Spleen (tissue), 11 donors: ENCODE data around the gene GRM1. TPM values are rescaled to one million over a fixed set of nuclear protein-coding genes. Genes with fewer than 3 reads are reported as not detected.
"Not testable (repeated sequence)": the region's sequence is repeated elsewhere in the genome, so short reads cannot be mapped to it uniquely, and the experiment has no call there.

Experiments
- DNase-seq: peaks from one replicate; pipeline ENCODE4 v3.0.0-alpha.2; 2020
- H3K27ac ChIP-seq, 8 donors: fragments of 200-600 bp; sonication (generic) in 7 of 8; 1 replicate in 4 of 8; 2 replicates in 4 of 8; pipeline versions ENCODE4 v1.5.0 to v1.8.0; 2016 to 2021; ENCODE audit warnings: inconsistent platforms in 4 of 8, mild to moderate bottlenecking in 4 of 8, moderate library complexity in 1 of 8
- H3K27me3 ChIP-seq, 7 donors: fragments of 200-600 bp; sonication (generic) in 6 of 7; replicated peaks in 1 of 7; 1 replicate in 4 of 7; 2 replicates in 3 of 7; pipeline versions ENCODE4 v1.5.0 to v1.8.0; 2016 to 2021; ENCODE audit warnings: inconsistent platforms in 3 of 7, mild to moderate bottlenecking in 1 of 7
- H3K36me3 ChIP-seq, 6 donors: fragments of 200-600 bp; sonication (generic) in 5 of 6; 1 replicate in 4 of 6; 2 replicates in 2 of 6; pipeline versions ENCODE4 v1.5.0 to v1.8.0; 2016 to 2021; ENCODE audit warnings: inconsistent platforms in 2 of 6
- H3K4me1 ChIP-seq, 6 donors: fragments of 200-600 bp; sonication (generic) in 5 of 6; 1 replicate in 3 of 6; 2 replicates in 3 of 6; pipeline versions ENCODE4 v1.5.0 to v1.8.0; 2016 to 2021; ENCODE audit warnings: inconsistent platforms in 3 of 6
- H3K4me3 ChIP-seq, 8 donors: fragments of 200-600 bp; sonication (generic) in 7 of 8; 1 replicate in 4 of 8; 2 replicates in 4 of 8; pipeline versions ENCODE4 v1.5.0 to v1.8.0; 2016 to 2021; ENCODE audit warnings: inconsistent platforms in 4 of 8, mild to moderate bottlenecking in 4 of 8, moderate library complexity in 2 of 8
- H3K9me3 ChIP-seq, 8 donors: fragments of 200-600 bp; sonication (generic) in 7 of 8; 1 replicate in 4 of 8; 2 replicates in 4 of 8; pipeline versions ENCODE4 v1.5.0 to v1.8.0; 2016 to 2021; ENCODE audit warnings: inconsistent platforms in 4 of 8
- POLR2A ChIP-seq, 3 donors: fragments of 450-650 bp; IDR thresholded peaks; one replicate each; pipeline ENCODE4 v1.5.1; 2017; ENCODE audit warnings: antibody characterized with exemption in 3 of 3, mild to moderate bottlenecking in 1 of 3
- POLR2AphosphoS5 ChIP-seq, 3 donors: sonication (generic); formaldehyde crosslinking; IDR thresholded peaks; one replicate each; pipeline ENCODE4 v1.5.1; 2017; ENCODE audit warnings: antibody characterized with exemption in 3 of 3
- WGBS, 5 donors: extraction: QIAGEN DNeasy Blood & Tissue Kit in 3 of 5; methylation state at CpG; one replicate each; pipeline versions ENCODE4 v1.1.5 to v1.1.7; 2013 to 2018; 5-methylcytosine and 5-hydroxymethylcytosine counted together
- intact Hi-C: fragments of 100-400 bp; cut with DNase I; formaldehyde crosslinking; loops from one replicate; pipeline ENCODE4 v1.15.0; 2023; ENCODE audit warnings: low total_unique reads
- polyA plus RNA-seq, 3 donors: library from polyadenylated mRNA; stranded (reverse); fragments of 200-250 nt; gene quantifications; one replicate each; pipeline ENCODE4 v1.2.1, GENCODE V29; 2013
- total RNA-seq, 7 donors: library from RNA; depleted of rRNA in 3 of 7; stranded (reverse); fragments of >200 nt in 3 of 7; fragmentation: NEBNext Ultra II Directional in 4 of 7; extraction: Animal tissue kit (Norgen Biotek cat#: 25700) in 4 of 7; gene quantifications; one replicate each; pipeline versions ENCODE4 v1.1.0 to v1.2.1, GENCODE V29; 2016 to 2021
- TF ChIP-seq, protein P1 (sequence below), 11 experiments: fragments of 200-600 bp in 7 of 11; fragments of 450-650 bp in 4 of 11; sonication (generic) in 4 of 11; IDR thresholded peaks in 8 of 11; conservative IDR thresholded peaks in 3 of 11; 1 replicate in 7 of 11; 2 replicates in 4 of 11; pipeline versions ENCODE4 v1.4.0 to v1.8.0; 2016 to 2021; ENCODE audit warnings: antibody characterized with exemption in 11 of 11, inconsistent platforms in 4 of 11, mild to moderate bottlenecking in 1 of 11
- donor health status: healthy with polysubstance abuse.
- donor health status: DM: no; HTN: no; CAD: no; lungs with moderate emphysema.
- donor health status: DM: no; HTN: no; CAD: no.
- donor health status: Bipolar disorder and iron deficiency.
- donor health status: healthy.
- donor health status: DM: no; HTN: no; CAD: no.
- donor health status: DM: yes; HTN: yes; CAD: no.

GRM1 gene
- total and polyA plus RNA-seq, 10 donors = under 0.01 to 0.19 (median 0.09) TPM; not detected in 3

DNA sequence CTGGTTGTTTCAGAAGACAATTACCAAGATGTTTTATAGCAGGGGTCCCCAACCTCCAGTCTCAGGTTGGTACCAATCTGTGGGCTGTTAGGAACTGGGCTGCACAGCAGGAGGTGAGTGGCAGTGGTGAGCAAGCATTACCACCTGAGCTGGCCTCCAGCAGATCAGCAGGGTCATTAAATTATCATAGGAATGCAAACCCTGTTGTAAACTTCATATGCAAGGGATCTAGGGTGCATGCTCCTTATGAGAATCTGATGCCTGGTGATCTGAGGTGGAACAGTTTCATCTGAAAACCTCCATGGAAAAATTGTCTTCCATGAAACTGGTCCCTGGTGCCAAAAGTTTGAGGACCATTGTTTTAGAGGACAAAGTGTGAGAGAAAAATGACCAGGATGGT lies 240.6 kb downstream of the GRM1 start:
- Histone ChIP-seq H3K27me3 (no peaks in the 10 kb centered on the region), H3K4me1 (no peaks in the 10 kb centered on the region), H3K27ac (no peak overlapping the region), H3K9me3 (no peaks in the 10 kb centered on the region), H3K36me3 (no peaks in the 10 kb centered on the region), H3K4me3 (no peak overlapping the region)
- TF ChIP-seq, protein P1, sequence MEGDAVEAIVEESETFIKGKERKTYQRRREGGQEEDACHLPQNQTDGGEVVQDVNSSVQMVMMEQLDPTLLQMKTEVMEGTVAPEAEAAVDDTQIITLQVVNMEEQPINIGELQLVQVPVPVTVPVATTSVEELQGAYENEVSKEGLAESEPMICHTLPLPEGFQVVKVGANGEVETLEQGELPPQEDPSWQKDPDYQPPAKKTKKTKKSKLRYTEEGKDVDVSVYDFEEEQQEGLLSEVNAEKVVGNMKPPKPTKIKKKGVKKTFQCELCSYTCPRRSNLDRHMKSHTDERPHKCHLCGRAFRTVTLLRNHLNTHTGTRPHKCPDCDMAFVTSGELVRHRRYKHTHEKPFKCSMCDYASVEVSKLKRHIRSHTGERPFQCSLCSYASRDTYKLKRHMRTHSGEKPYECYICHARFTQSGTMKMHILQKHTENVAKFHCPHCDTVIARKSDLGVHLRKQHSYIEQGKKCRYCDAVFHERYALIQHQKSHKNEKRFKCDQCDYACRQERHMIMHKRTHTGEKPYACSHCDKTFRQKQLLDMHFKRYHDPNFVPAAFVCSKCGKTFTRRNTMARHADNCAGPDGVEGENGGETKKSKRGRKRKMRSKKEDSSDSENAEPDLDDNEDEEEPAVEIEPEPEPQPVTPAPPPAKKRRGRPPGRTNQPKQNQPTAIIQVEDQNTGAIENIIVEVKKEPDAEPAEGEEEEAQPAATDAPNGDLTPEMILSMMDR (IDR thresholded peaks at IDR 0.05 in 8 of 11, conservative IDR thresholded peaks at IDR 0.05 in 3 of 11) = no peak
- no peak for TF ChIP-seq POLR2A (IDR thresholded peaks at IDR 0.05)
- TF ChIP-seq POLR2AphosphoS5 (IDR thresholded peaks at IDR 0.05) = no peak
- intact Hi-C loops = no loop called here
- no peak for DNase-seq

DNA sequence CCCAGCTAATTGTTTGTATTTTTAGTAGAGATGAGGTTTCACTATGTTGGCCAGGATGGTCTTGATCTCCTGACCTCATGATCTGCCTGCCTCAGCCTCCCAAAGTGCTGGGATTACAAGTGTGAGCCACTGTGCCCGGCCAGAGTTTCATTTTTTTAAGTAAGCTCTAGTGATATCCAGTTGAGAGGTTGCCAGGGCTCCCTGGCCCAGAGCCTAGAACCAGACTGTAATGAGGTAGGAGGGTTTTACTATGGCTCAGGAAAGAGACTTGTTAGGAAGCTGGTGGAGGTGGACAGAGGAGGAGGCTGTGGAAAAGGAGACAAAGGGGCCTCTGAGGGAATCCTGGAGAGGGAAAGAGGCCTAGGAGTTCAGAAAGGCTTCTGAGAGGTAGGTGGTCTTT lies 242.3 kb downstream of the GRM1 start:
- H3K4me3 ChIP-seq, H3K4me1 ChIP-seq, DNase-seq, H3K27me3 ChIP-seq, intact Hi-C loops, H3K27ac ChIP-seq, H3K9me3 ChIP-seq, H3K36me3 ChIP-seq: not testable (repeated sequence)
- WGBS, 5 donors = 20 to 80% (median 53%) methylated on average over 1 of the region's 1 CpG

DNA sequence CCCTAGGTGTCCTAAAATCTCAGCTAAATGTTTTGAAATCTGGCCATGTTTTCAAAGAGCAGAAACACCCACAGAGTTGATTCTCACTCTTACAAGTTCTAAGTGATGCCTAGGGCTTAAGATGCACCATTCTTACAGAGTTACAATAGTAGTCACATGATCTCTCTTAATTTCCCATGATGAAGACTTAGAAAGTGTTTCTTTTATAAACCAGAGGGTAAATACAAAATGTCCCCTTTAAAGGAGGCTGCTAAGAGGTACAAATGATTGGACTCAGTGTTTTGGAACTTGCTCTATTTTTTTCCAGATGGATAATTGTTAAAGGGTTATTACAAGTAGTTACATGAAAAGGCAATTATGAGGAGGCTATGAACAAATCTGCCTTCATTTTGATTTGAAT lies 244.6 kb downstream of the GRM1 start:
- no peak overlapping the region for H3K27ac ChIP-seq
- intact Hi-C loops = no loop called here
- no peaks in the 10 kb centered on the region for H3K36me3 ChIP-seq
- no peaks in the 10 kb centered on the region for H3K4me1 ChIP-seq
- no peaks in the 10 kb centered on the region for H3K9me3 ChIP-seq
- DNase-seq = no peak
- TF ChIP-seq POLR2AphosphoS5 (IDR thresholded peaks at IDR 0.05) (no peak), POLR2A (IDR thresholded peaks at IDR 0.05) (no peak)
- TF ChIP-seq, protein P1 (IDR thresholded peaks at IDR 0.05 in 8 of 11, conservative IDR thresholded peaks at IDR 0.05 in 3 of 11) = no peak
- H3K27me3 ChIP-seq = no peaks in the 10 kb centered on the region
- H3K4me3 ChIP-seq = no peak overlapping the region

DNA sequence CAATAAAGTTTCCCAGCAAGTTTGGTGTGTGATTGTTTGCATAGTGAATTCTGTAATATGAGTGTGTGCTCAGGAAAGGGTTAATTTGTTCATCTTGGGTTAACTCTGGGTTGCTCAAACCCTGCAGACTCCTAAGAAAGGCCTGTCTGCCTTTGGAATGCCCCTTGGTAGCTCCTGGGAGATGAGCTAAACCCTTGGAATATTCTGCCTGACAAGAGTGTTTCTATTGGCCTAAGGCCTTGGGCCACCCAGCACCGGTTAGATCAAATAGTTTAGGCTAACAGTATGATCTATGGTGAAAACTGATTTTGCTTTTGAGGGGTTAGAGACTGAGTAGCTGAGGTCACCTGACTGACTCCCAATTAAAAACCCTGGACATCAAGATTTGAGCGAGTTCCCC lies 248.3 kb downstream of the GRM1 start:
- H3K27ac ChIP-seq = no peak overlapping the region
- TF ChIP-seq POLR2A (IDR thresholded peaks at IDR 0.05) = no peak
- TF ChIP-seq, protein P1 (IDR thresholded peaks at IDR 0.05 in 8 of 11, conservative IDR thresholded peaks at IDR 0.05 in 3 of 11) = no peak
- no peak for TF ChIP-seq POLR2AphosphoS5 (IDR thresholded peaks at IDR 0.05)
- no peaks in the 10 kb centered on the region for H3K27me3 ChIP-seq
- H3K4me3 ChIP-seq = no peak overlapping the region
- no peaks in the 10 kb centered on the region for H3K4me1 ChIP-seq
- intact Hi-C loops = no loop called here
- no peaks in the 10 kb centered on the region for H3K9me3 ChIP-seq
- WGBS, 5 donors = 72 to 86% (median 79%) methylated on average over 2 of the region's 2 CpGs
- no peak for DNase-seq
- no peaks in the 10 kb centered on the region for H3K36me3 ChIP-seq

DNA sequence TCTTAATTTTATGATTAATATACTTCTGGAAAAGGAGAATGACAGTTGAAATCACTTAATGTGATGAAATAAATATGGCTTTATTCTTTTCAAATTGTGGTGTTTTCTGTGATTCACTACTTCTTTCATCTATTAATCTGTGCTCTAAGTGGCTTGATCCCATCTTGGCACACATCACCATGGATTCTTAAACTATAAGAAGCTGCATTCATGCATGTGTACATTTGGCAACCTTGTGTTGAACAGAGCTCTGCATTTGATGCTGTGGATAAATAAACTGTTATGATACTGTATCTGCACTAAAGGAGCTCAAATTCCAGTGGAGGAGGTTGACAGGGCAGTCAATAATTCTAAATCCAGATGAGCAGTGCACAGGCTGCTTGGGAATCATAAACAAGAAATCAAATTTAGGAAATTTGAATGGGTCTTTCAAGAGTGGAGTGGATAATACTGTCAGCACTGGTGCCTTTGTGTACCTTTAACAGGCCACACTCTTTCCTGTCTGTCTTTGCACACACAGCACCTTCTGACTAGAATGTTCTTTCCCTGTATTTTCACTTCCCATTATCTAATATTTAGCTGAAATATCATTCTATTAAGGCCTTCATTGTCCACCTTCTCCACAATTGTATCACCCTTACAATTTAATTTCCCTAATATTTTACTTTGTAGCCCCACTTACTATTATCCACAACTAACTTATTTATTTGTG lies 252.9 kb downstream of the GRM1 start:
- Histone ChIP-seq H3K27me3 (no peaks in the 10 kb centered on the region), H3K4me1 (peaks cover 0 to 3% (median 0%) of the 10 kb centered on the region in 6 donors), H3K27ac (no peak overlapping the region), H3K4me3 (no peak overlapping the region), H3K36me3 (no peaks in the 10 kb centered on the region), H3K9me3 (no peaks in the 10 kb centered on the region)
- intact Hi-C loops = no loop called here
- TF ChIP-seq POLR2A (IDR thresholded peaks at IDR 0.05) = no peak
- TF ChIP-seq, protein P1 (IDR thresholded peaks at IDR 0.05 in 8 of 11, conservative IDR thresholded peaks at IDR 0.05 in 3 of 11) = no peak
- no peak for TF ChIP-seq POLR2AphosphoS5 (IDR thresholded peaks at IDR 0.05)
- DNase-seq = no peak
